HCT116 (cell line): ENCODE measurements around the gene DPP9. TPM values are rescaled to one million over a fixed set of nuclear protein-coding genes. Genes with fewer than 3 reads are reported as not detected.

Source experiments
- ATAC-seq: fragments of 200-7000 bp; cut with Tn5 transposase; 2 replicates; pipeline ENCODE4 v1.9.1; 2020; ENCODE audit warnings: mild to moderate bottlenecking, moderate library complexity
- BruUV-seq: library from RNA; stranded (reverse); fragments of 400-500 nt; replicated peaks from 2 replicates; lab custom pipeline; 2021; lab: Mats Ljungman, UMichigan
- CTCF ChIA-PET: fragments of 300-600 bp; sonication (Branson Sonifier 250); formaldehyde crosslinking; loops from one replicate; lab custom pipeline; 2021; ENCODE audit warnings: antibody characterized with exemption; lab: Charles Lee
- POLR2A ChIA-PET: fragments of 300-600, 350-600 bp; sonication (Branson Sonifier 250); formaldehyde crosslinking; loops from one replicate; lab custom pipeline; 2021; ENCODE audit warnings: antibody characterized with exemption; lab: Charles Lee
- RAD21 ChIA-PET, 2 experiments: fragments of 300-600 bp; sonication (Branson Sonifier 250); formaldehyde crosslinking; loops; one replicate each; lab custom pipeline; 2023; ENCODE audit warnings: low total read pairs in 2 of 2; ENCODE audit not compliant: uncharacterized antibody in 2 of 2, unreplicated experiment in 2 of 2, low non-redundant PET in 1 of 2; lab: Charles Lee
- DNase-seq: peaks from one replicate; pipeline ENCODE4 v3.0.0-alpha.2; 2010; ENCODE audit warnings: low read depth, low spot score
- H2AFZ ChIP-seq: fragments of 200-600 bp; shearing (Covaris generic), sonication (generic); 2 replicates; pipeline ENCODE4 v1.6.1; 2017; ENCODE audit warnings: low read depth, mixed run types, mixed read lengths, antibody characterized with exemption, low read length; ENCODE audit not compliant: poor library complexity, severe bottlenecking
- H3K27ac ChIP-seq: 2 replicates; pipeline ENCODE4 v1.5.1; 2012; ENCODE audit warnings: low read depth, low read length
- H3K27me3 ChIP-seq: fragments of 200-600 bp; sonication (generic); 2 replicates; pipeline ENCODE4 v1.6.1; 2016; ENCODE audit warnings: mixed run types, low read length, mixed read lengths; ENCODE audit not compliant: insufficient read depth
- H3K36me3 ChIP-seq, 2 experiments: fragments of 200-500 bp in 1 of 2; fragments of 200-600 bp in 1 of 2; sonication (Bioruptor generic) in 1 of 2; sonication (generic) in 1 of 2; 2 replicates each; pipeline versions ENCODE4 v1.5.1 to v1.6.1; 2014 to 2016; ENCODE audit warnings: low read length in 2 of 2, inconsistent platforms in 1 of 2, mixed read lengths in 1 of 2, mixed run types in 1 of 2; ENCODE audit not compliant: insufficient read depth in 2 of 2, control insufficient read depth in 1 of 2
- H3K4me1 ChIP-seq, 2 experiments: fragments of 200-600 bp in 1 of 2; sonication (generic) in 1 of 2; 2 replicates each; pipeline versions ENCODE4 v1.5.1 to v1.6.1; 2012 to 2017; ENCODE audit warnings: low read length in 2 of 2, inconsistent platforms in 1 of 2, mild to moderate bottlenecking in 1 of 2, mixed read lengths in 1 of 2, mixed run types in 1 of 2, moderate library complexity in 1 of 2; ENCODE audit not compliant: insufficient read depth in 2 of 2, control insufficient read depth in 1 of 2
- H3K4me2 ChIP-seq: fragments of 200-600 bp; sonication (generic); 2 replicates; pipeline ENCODE4 v1.6.1; 2017; ENCODE audit warnings: mixed run types, low read length, mixed read lengths
- H3K4me3 ChIP-seq, 2 experiments: fragments of 200-600 bp in 1 of 2; sonication (generic) in 1 of 2; replicated peaks in 1 of 2; 2 replicates each; pipeline ENCODE4 v1.5.1; 2011 to 2016; ENCODE audit warnings: low read length in 2 of 2, control low read depth in 1 of 2, low read depth in 1 of 2, mild to moderate bottlenecking in 1 of 2, mixed read lengths in 1 of 2, mixed run types in 1 of 2
- H3K79me2 ChIP-seq: fragments of 200-600 bp; sonication (generic); 2 replicates; pipeline ENCODE4 v1.6.1; 2017; ENCODE audit warnings: mild to moderate bottlenecking, mixed run types, low read length, moderate library complexity, mixed read lengths; ENCODE audit not compliant: insufficient read depth
- H3K9ac ChIP-seq: fragments of 200-600 bp; sonication (generic); 2 replicates; pipeline ENCODE4 v1.6.1; 2016; ENCODE audit warnings: low read length, mixed read lengths
- H3K9me2 ChIP-seq: fragments of 200-600 bp; sonication (generic), shearing (Covaris generic); 2 replicates; pipeline ENCODE4 v1.6.1; 2017; ENCODE audit warnings: mixed run types, mild to moderate bottlenecking, moderate library complexity; ENCODE audit not compliant: insufficient read depth
- H3K9me3 ChIP-seq, 2 experiments: fragments of 200-500 bp in 1 of 2; fragments of 200-600 bp in 1 of 2; sonication (Bioruptor generic) in 1 of 2; sonication (generic) in 1 of 2; 2 replicates each; pipeline ENCODE4 v1.6.1; 2014 to 2017; ENCODE audit warnings: low read length in 2 of 2, mixed read lengths in 2 of 2, inconsistent platforms in 1 of 2, low read depth in 1 of 2, mild to moderate bottlenecking in 1 of 2, mixed run types in 1 of 2, moderate library complexity in 1 of 2; ENCODE audit not compliant: control insufficient read depth in 1 of 2, insufficient read depth in 1 of 2
- H4K20me1 ChIP-seq: fragments of 200-600 bp; sonication (generic), shearing (Covaris generic); 2 replicates; pipeline ENCODE4 v1.6.1; 2017; ENCODE audit warnings: mixed run types, mild to moderate bottlenecking, moderate library complexity; ENCODE audit not compliant: insufficient read depth
- EGR1 ChIP-seq: IDR thresholded peaks from 2 replicates; pipeline ENCODE4 v1.6.1; 2012; ENCODE audit warnings: low read depth
- ELF1 ChIP-seq: IDR thresholded peaks from 2 replicates; pipeline ENCODE4 v1.6.1; 2012; ENCODE audit warnings: low read depth, borderline replicate concordance
- EZH2 ChIP-seq: fragments of 200-600 bp; sonication (generic); IDR thresholded peaks from 2 replicates; pipeline ENCODE4 v1.6.1; 2017; ENCODE audit warnings: antibody characterized with exemption, mixed run types
- EZH2phosphoT487 ChIP-seq: fragments of 200-600 bp; IDR thresholded peaks from 2 replicates; pipeline ENCODE4 v1.6.1; 2018; ENCODE audit warnings: antibody characterized with exemption, borderline replicate concordance
- FOSL1 ChIP-seq: IDR thresholded peaks from 2 replicates; pipeline ENCODE4 v1.6.1; 2012; ENCODE audit warnings: low read depth
- JUND ChIP-seq: IDR thresholded peaks from 2 replicates; pipeline ENCODE4 v1.6.1; 2012
- REST ChIP-seq: IDR thresholded peaks from 2 replicates; pipeline ENCODE4 v1.6.1; 2012; ENCODE audit warnings: low read depth
- SIN3A ChIP-seq: IDR thresholded peaks from 2 replicates; pipeline ENCODE4 v1.6.1; 2012; ENCODE audit warnings: low read depth
- SP1 ChIP-seq: IDR thresholded peaks from 2 replicates; pipeline ENCODE4 v1.6.1; 2012; ENCODE audit warnings: low read depth
- SRF ChIP-seq: IDR thresholded peaks from 2 replicates; pipeline ENCODE4 v1.6.1; 2012; ENCODE audit warnings: low read depth
- TCF7L2 ChIP-seq: IDR thresholded peaks from 2 replicates; pipeline ENCODE4 v1.7.0; 2011; ENCODE audit warnings: borderline replicate concordance, inconsistent platforms; ENCODE audit not compliant: insufficient read depth, insufficient read length; ENCODE audit errors: extremely low read depth
- YY1 ChIP-seq: IDR thresholded peaks from 2 replicates; pipeline ENCODE4 v1.6.1; 2011; ENCODE audit warnings: low read length, low read depth, moderate library complexity, mild to moderate bottlenecking; ENCODE audit not compliant: insufficient replicate concordance; ENCODE audit errors: extremely low read depth
- ZBTB33 ChIP-seq: IDR thresholded peaks from 2 replicates; pipeline ENCODE4 v1.6.1; 2011; ENCODE audit warnings: mild to moderate bottlenecking, low read length, moderate library complexity; ENCODE audit not compliant: insufficient replicate concordance; ENCODE audit errors: extremely low read depth
- ZFX ChIP-seq: fragments of 450-650 bp; IDR thresholded peaks from 2 replicates; pipeline ENCODE4 v1.6.1; 2017
- ZNF274 ChIP-seq: fragments of 200-500 bp; sonication (Bioruptor generic); IDR thresholded peaks from 2 replicates; pipeline ENCODE4 v1.6.1; 2014; ENCODE audit warnings: mild to moderate bottlenecking, low read depth, low read length, inconsistent platforms
- intact Hi-C: fragments of 100-400 bp; cut with micrococcal nuclease; formaldehyde crosslinking; loops from 2 replicates; pipeline ENCODE4 v1.10.0; 2022
- total RNA-seq: library from RNA; stranded (reverse); gene quantifications from one replicate; pipeline ENCODE4 v1.2.1, GENCODE V29; 2021; ENCODE audit not compliant: unreplicated experiment
- TF ChIP-seq, protein P1 (sequence below): IDR thresholded peaks from 2 replicates; pipeline ENCODE4 v1.6.1; 2012

The DPP9 gene
- total RNA-seq, 1 experiment from 2014 or later: 67.6 TPM

- no peak for ATAC-seq
- no peaks in the 10 kb centered on the region for H4K20me1 ChIP-seq
- ChIA-PET CTCF (interaction anchor here (1.2 kb wide), 1 partner anchor 28 kb away, joined by 3 read pairs; no protein-coding TSS in a partner anchor), POLR2A (no interaction called here), RAD21 (no interaction called here)
- H3K4me2 ChIP-seq: no peak overlapping the region
- no peaks in the 10 kb centered on the region for H3K9me3 ChIP-seq
- no peaks in the 10 kb centered on the region for H3K9me2 ChIP-seq
- H2AFZ ChIP-seq: no peak overlapping the region
- H3K9ac ChIP-seq: no peak overlapping the region
- H3K79me2 ChIP-seq: peaks cover 8% of the 10 kb centered on the region; the same call in 1 of the 2 replicates
- no peak for DNase-seq
- intact Hi-C loops: no loop called here
- peaks cover 15 to 24% of the 10 kb centered on the region in 2 experiments for H3K36me3 ChIP-seq
- BruUV-seq: no TSS peak
- TF ChIP-seq FOSL1: no peak
- no peak for TF ChIP-seq EZH2
- no peak for TF ChIP-seq ZFX
- no peak for TF ChIP-seq REST
- TF ChIP-seq TCF7L2: no peak
- TF ChIP-seq JUND: no peak
- TF ChIP-seq, protein P1, sequence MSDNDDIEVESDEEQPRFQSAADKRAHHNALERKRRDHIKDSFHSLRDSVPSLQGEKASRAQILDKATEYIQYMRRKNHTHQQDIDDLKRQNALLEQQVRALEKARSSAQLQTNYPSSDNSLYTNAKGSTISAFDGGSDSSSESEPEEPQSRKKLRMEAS: no peak
- TF ChIP-seq ZNF274: no peak
- no peak for TF ChIP-seq SP1
- no peak for TF ChIP-seq ZBTB33
- no peak for TF ChIP-seq ELF1
- no peak for TF ChIP-seq EGR1
- no peak for TF ChIP-seq SIN3A
- no peak for TF ChIP-seq EZH2phosphoT487
- TF ChIP-seq YY1: no peak
- TF ChIP-seq SRF: no peak
- H3K27ac ChIP-seq: 0 out of 2 replicates have a peak overlapping the region, but pooled peaks have one; percentile 5
- no peak overlapping the region for H3K4me3 ChIP-seq
- H3K4me1 ChIP-seq: no peaks in the 10 kb centered on the region
- H3K27me3 ChIP-seq: no peaks in the 10 kb centered on the region
Observed at GRCh38 chr19:4660993-4661392, 62.6 kb downstream of the DPP9 start.
